NCI-H1694 (cell line): ENCODE results near the gene TREH.

Experiments
- DNase-seq: peaks from one replicate; lab custom pipeline; 2025; lab: John Stamatoyannopoulos, UW

TREH gene

GRCh38 chr11:118646393-118646792 lies 33.1 kb downstream of the TREH start:
- no peak for DNase-seq

GRCh38 chr11:118645066-118645715 lies 34.3 kb downstream of the TREH start:
- DNase-seq: no peak

- DNase-seq: no peak
These were observed 35.0 kb downstream of the TREH start for GRCh38 chr11:118644496-118644895.

- no peak for DNase-seq
These were observed 35.5 kb downstream of the TREH start for GRCh38 chr11:118643995-118644345.

GRCh38 chr11:118643142-118643994 lies 36.1 kb downstream of the TREH start:
- DNase-seq: peak; percentile 19

GRCh38 chr11:118641397-118642019 lies 37.9 kb downstream of the TREH start:
- no peak for DNase-seq

GRCh38 chr11:118640332-118641154 lies 38.9 kb downstream of the TREH start:
- no peak for DNase-seq

GRCh38 chr11:118639899-118640298 lies 39.6 kb downstream of the TREH start:
- DNase-seq: no peak

- no peak for DNase-seq
These were observed 40.7 kb downstream of the TREH start for GRCh38 chr11:118638726-118639125.

- no peak for DNase-seq
These were observed 42.7 kb downstream of the TREH start for GRCh38 chr11:118636569-118637290.

GRCh38 chr11:118635642-118636041 lies 43.8 kb downstream of the TREH start:
- no peak for DNase-seq

GRCh38 chr11:118635237-118635591 lies 44.2 kb downstream of the TREH start:
- no peak for DNase-seq

GRCh38 chr11:118634431-118635236 lies 44.8 kb downstream of the TREH start:
- DNase-seq: no peak

GRCh38 chr11:118633979-118634378 lies 45.5 kb downstream of the TREH start:
- no peak for DNase-seq

- DNase-seq: no peak
These were observed 46.1 kb downstream of the TREH start for GRCh38 chr11:118633319-118633690.

GRCh38 chr11:118632577-118633318 lies 46.7 kb downstream of the TREH start:
- no peak for DNase-seq

GRCh38 chr11:118631142-118631909 lies 48.1 kb downstream of the TREH start:
- no peak for DNase-seq

- no peak for DNase-seq
These were observed 49.4 kb downstream of the TREH start for GRCh38 chr11:118629761-118630661.
